DOHH2 (cell line): ENCODE results near the gene SH3TC2.

Source experiments
- CTCF ChIP-seq: fragments of 200-600 bp; sonication (generic); IDR thresholded peaks from one replicate; pipeline ENCODE4 v1.5.1; 2014; ENCODE audit warnings: antibody characterized with exemption, mild to moderate bottlenecking, low read depth, low read length; ENCODE audit not compliant: poor library complexity, severe bottlenecking
- EZH2phosphoT487 ChIP-seq: fragments of 200-600 bp; sonication (generic); IDR thresholded peaks from 2 replicates; pipeline ENCODE4 v1.6.1; 2017; ENCODE audit warnings: borderline replicate concordance, mild to moderate bottlenecking, antibody characterized with exemption, low read length, moderate library complexity, mixed read lengths

- TF ChIP-seq CTCF (no peak), EZH2phosphoT487 (no peak)
Observed at GRCh38 chr5:148980731-148981130, 82.1 kb downstream of the SH3TC2 start.
